ENCODE results near the gene MAPKAPK3.
A peak's percentile ranks its signal among the peaks of the same experiment; 100 is the strongest.

The MAPKAPK3 gene

GRCh38 chr3:50609763-50610085, 7.2 kb upstream of the MAPKAPK3 start:
- TF ChIP-seq, protein P1, sequence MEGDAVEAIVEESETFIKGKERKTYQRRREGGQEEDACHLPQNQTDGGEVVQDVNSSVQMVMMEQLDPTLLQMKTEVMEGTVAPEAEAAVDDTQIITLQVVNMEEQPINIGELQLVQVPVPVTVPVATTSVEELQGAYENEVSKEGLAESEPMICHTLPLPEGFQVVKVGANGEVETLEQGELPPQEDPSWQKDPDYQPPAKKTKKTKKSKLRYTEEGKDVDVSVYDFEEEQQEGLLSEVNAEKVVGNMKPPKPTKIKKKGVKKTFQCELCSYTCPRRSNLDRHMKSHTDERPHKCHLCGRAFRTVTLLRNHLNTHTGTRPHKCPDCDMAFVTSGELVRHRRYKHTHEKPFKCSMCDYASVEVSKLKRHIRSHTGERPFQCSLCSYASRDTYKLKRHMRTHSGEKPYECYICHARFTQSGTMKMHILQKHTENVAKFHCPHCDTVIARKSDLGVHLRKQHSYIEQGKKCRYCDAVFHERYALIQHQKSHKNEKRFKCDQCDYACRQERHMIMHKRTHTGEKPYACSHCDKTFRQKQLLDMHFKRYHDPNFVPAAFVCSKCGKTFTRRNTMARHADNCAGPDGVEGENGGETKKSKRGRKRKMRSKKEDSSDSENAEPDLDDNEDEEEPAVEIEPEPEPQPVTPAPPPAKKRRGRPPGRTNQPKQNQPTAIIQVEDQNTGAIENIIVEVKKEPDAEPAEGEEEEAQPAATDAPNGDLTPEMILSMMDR (conservative IDR thresholded peaks at IDR 0.05; ENCODE audit: low read length) = no peak
- H3K4me3 ChIP-seq (ENCODE audit: low read length) = no peak overlapping the region
- no peak for DNase-seq (ENCODE audit: low read depth)

- no peak for DNase-seq (ENCODE audit: low read depth)
- TF ChIP-seq, protein P1 (conservative IDR thresholded peaks at IDR 0.05; ENCODE audit: low read length) = no peak
- peak overlapping the region; percentile 74 for H3K4me3 ChIP-seq (ENCODE audit: low read length)
Measured at GRCh38 chr3:50610181-50610971, 6.6 kb upstream of the MAPKAPK3 start.

- DNase-seq (ENCODE audit: low read depth) = no peak
- TF ChIP-seq, protein P1 (conservative IDR thresholded peaks at IDR 0.05; ENCODE audit: low read length) = no peak
- peak overlapping the region; percentile 74 for H3K4me3 ChIP-seq (ENCODE audit: low read length)
Measured at GRCh38 chr3:50610992-50611463, 5.9 kb upstream of the MAPKAPK3 start.

- peak; percentile 87 for DNase-seq (ENCODE audit: low read depth)
- peak within 1 kb of the TSS; percentile 74 for H3K4me3 ChIP-seq (ENCODE audit: low read length)
- TF ChIP-seq, protein P1 (conservative IDR thresholded peaks at IDR 0.05; ENCODE audit: low read length) = peak; percentile 40
Measured at GRCh38 chr3:50611464-50612233, 5.3 kb upstream of the MAPKAPK3 start, which contains the start of gene CISH. CISH (minus strand) TSS chr3:50611774; CDS start chr3:50611650, 124 bp downstream.

- no peak for DNase-seq (ENCODE audit: low read depth)
- TF ChIP-seq, protein P1 (conservative IDR thresholded peaks at IDR 0.05; ENCODE audit: low read length) = no peak
- peak overlapping the region; percentile 74 for H3K4me3 ChIP-seq (ENCODE audit: low read length)
Measured at GRCh38 chr3:50612234-50612882, 4.6 kb upstream of the MAPKAPK3 start.

- DNase-seq (ENCODE audit: low read depth) = no peak
- H3K4me3 ChIP-seq (ENCODE audit: low read length) = no peak overlapping the region
- TF ChIP-seq, protein P1 (conservative IDR thresholded peaks at IDR 0.05; ENCODE audit: low read length) = no peak
Measured at GRCh38 chr3:50612970-50613846, 3.7 kb upstream of the MAPKAPK3 start.
